Jurkat, Clone E6-1 (cell line): ENCODE measurements around the gene LPCAT4.

Source experiments
- DNase-seq: peaks from one replicate; pipeline ENCODE4 v3.0.0-alpha.2; 2011; ENCODE audit warnings: low read depth, low spot score
- H3K4me3 ChIP-seq: 2 replicates; pipeline ENCODE4 v1.5.1; 2011; ENCODE audit warnings: mild to moderate bottlenecking, low read length, control low read depth, moderate library complexity

LPCAT4 gene

DNA sequence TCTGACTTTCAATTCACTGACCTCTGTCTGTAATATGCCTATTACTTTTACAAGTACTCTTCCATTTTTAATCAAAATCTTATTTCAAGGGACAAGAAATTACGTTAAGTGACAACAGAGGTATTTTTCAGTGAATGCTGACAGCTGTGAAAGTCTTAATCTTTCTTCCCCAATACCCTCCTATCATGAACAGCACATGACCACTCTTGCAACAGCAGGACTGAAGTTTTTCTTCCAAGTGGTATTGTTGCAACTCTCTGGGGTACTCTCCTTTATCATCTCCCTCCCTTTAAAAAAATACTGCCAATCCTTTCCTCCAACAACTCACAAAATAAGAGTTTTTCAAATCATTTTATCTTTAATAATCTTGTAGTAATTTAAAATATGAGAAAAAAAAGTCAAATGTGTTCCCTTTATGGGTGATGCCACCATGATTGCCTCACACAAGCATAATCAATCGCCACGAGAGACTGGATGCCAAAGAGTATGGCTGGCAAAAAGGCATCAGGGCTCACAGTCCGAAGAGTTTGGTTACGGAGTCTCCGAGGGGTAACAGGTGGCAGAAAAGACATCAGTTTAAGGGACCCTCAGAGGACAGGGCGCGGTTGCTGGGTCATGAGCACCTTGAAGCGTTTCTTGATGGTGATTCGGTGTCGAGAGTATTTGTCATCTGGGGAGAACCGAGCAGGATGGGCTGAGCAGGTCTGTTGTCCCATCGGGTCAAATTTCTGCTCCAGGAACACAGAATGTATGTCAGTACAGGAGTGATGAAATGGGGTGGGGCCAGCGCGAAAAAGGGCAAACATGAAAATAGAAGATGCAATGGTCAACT is 25.4 kb downstream of the LPCAT4 start:
- peak overlapping the region; percentile 99 for H3K4me3 ChIP-seq
- no peak for DNase-seq

DNA sequence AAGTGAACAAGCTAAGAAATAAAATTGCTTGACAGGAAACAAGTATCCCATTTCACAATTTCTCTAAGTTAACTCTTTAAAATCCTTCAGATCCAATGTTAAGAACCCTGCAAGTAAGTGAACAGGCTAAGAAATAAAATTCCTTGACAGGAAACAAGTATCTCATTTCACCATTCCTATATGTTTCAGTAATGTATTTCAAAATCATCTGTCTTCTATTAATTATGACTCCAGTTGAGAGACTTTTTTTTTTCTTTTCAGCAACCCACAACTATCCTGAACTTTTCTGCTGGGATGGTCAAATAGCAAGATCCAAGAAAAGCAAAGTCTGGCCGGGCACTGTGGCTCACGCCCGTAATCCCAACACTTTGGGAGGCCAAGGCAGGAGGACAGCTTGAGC is 27.1 kb downstream of the LPCAT4 start:
- H3K4me3 ChIP-seq: no peak overlapping the region
- DNase-seq: no peak

DNA sequence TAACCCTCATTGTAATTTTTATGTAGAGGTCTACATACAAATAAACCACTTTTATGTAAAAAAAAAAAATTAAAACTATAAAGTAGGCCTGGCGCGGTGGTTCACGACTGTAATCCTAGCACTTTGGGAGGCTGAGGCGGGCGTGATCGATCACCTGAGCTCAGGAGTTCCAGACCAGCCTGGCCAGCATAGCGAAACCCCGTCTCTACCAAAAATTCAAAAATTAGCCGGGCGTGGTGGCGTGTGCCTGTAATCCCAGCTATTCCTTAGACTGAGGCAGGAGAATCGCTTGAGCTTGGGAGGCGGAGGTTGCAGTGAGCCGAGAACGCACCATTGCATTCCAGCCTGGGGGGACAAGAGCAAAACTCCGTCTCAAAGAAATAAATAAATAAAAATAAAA is 28.6 kb downstream of the LPCAT4 start:
- no peak for DNase-seq
- peak overlapping the region; percentile 76 for H3K4me3 ChIP-seq

DNA sequence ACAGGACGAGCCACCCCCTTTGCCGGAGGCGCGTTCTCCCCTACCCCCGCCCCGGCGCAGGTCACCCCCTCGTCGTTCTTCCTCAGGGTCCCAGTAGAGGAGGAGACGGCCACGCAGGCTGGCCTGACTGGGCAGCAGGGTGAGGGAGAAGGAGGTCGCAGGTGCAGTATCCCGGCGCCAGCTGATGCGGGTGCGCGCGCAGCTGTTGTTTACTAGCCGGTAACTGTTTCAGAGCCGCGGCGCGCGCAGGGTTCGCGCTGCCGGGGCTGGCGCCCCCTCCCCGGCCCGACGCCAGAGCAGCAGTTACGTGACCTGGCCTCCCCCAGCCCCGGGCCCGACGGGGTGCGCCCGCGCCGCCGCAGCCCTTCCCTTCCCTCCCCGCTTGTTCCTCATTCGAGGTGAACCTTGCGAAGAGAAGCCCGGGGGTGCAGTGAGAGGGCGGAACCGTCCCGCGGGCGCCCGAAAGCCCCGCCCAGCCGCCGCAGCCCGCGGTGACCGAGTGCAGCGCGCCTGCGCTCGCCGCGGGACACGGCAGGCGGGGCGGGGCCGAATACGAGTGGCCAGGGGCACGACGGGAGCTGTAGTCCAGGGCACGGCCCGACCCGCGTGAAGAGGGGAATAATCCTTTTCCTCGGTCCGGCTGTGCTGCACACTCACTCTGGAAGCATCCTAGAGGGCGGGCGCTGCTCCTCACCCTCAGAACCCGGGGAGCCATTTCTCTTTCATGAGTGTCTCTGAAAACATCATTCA is 29.3 kb downstream of the LPCAT4 start, which contains the start of gene SLC12A6:
Gene SLC12A6, minus strand, starts transcription at position 225 of the 750 bp plus-strand sequence. CDS start 1,101 bp downstream, outside the sequence.
- peak within 1 kb of the TSS; percentile 76 for H3K4me3 ChIP-seq
- DNase-seq: peak; percentile 54

DNA sequence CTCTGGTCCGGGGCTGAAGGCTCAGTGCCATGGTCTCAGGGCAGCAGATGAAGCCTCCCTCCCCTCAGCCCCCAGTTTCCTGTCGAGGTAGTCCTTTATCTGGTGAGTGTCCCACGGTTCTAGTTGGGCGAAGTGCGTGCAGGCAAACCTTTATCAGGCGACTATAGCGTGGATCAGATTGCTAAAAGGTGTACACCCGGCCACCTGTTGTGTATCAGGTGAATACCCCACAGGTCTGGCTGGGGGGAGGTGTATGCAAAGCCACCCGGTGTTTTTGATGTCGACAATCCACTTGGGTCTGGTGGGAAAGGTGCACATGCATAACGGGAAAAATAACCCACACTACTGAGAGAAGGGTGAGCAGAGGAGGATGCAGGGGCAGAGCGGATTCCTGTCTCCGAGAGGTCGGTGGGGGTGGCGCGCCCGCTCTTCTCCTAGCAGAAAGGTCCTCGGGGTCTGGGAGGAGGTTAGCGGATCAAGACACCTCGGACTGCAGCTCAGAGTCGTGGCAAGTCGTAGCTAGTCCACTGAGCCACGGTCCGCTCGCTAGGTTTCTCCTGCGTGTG is 29.9 kb downstream of the LPCAT4 start:
- no peak for DNase-seq
- H3K4me3 ChIP-seq: peak overlapping the region; percentile 76

DNA sequence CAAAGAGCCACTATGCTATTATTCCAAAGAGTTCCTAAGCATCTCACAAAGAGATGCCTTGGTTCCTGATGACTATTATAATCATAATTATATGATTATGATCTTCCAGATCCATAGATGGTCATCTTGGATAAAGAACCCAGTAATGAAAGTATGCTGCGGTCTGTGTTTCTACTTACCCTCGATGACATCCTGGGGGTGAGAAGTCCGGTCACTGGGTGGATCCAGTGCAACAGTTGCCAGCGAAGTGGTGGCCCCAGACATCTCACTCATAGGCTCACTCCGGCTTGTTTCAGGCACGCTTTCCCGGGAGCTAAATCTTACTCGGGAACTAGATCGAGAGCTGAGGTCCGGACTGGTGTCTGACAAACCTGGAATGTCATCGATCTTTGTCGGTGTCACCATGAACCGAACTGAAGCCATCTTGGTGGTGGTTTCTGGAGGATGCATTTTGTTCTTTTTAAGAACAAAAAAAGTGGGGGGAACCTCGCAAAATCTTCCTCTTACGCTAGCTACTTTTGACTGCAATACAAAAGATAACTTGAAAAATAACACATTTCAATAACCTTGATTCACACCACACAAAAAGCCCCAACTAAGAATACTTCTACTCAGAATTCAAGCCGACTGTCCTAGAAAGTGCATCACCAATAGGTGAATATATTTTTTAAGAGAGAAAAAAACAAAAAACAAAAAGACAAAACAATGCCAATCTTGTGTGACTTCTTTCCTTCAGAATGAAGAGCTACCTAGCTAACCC is 30.6 kb downstream of the LPCAT4 start:
- no peak overlapping the region for H3K4me3 ChIP-seq

DNA sequence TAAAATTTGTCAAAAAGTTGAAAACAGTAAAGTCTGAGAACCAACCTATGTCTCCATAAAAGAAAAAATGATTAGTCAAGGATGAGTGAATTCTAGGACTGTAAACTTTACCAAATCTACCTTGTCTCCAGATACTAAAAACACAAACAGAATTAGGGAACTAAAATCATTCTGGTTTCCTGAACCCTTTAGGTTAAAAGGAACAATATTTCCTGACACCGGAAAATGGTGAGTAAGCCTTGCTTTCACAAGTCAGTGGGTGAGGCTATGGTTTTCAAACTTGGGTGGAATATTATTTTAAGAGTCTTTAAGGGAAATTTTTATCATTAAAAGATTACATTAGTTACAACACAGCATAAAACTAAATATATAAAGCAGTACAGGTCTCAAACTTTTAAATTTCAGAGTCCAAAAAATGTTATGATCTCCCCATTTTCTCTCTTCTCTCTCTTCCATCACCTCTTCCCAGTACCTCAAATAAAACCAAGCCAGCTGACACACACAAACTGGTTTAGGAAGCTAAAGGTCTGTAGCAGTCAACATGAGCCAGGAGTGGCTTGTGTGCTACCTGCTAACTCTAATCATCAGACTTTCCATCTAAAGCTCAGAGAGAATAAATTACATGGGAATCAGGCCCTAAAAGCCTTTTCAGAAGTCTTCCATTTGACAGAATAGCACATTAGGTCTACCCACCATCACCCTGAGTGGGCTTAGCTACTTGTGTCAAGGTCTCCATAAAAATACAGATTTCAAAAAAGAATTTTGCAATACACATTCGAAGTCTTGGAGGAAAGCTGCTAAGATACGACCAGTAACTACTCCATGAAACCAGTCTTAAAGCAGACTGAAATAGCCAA is 31.6 kb downstream of the LPCAT4 start:
- no peak for DNase-seq
- H3K4me3 ChIP-seq: no peak overlapping the region

More for the DNA sequence above, 30.6 kb downstream of the LPCAT4 start:
- no peak for DNase-seq

DNA sequence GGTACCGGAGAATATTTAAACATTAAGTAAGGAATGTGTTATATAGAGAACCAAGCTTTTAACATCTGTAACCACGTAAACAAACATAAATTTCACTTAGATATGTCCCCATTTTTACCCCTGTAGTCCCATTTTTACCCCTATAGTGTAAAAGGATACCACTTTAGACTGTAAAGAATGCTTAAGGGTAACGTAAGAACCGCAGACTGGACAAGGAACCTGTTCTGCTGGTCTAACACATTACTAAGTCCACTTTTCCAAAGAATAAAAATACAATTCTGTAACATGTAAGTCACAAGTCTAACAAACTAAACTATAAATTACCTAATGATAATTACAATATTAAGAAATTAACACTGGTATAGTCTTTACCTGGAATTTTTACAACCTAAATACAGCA is 32.3 kb downstream of the LPCAT4 start:
- no peak overlapping the region for H3K4me3 ChIP-seq

DNA sequence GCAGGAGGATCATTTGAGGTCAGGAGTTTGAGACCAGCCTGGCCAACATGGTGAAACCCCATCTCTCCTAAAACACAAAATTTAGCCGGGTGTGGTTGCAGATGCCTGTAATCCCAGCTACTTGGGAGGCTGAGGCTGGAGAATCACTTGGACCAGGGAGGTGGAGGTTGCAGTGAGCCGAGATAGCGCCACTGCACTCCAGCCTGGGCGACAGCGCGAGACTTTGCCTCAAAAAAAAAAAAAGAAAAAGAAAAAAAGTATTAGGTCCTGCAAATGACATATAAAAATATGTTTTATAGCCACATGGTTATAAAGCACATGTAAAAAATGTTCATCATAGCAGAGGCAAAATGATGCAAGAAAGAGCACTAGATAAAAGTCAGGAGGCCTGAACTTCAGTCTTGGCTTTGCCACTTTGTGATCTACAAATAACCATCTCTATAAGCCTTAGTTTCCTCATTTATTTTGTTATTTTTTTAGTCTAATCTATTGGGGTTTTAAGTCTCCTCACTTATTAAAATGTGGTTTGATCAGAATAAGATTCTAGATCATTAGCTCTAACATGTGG is 34.4 kb downstream of the LPCAT4 start:
- no peak for DNase-seq
- no peak overlapping the region for H3K4me3 ChIP-seq

More for the DNA sequence above, 32.3 kb downstream of the LPCAT4 start:
- no peak for DNase-seq

DNA sequence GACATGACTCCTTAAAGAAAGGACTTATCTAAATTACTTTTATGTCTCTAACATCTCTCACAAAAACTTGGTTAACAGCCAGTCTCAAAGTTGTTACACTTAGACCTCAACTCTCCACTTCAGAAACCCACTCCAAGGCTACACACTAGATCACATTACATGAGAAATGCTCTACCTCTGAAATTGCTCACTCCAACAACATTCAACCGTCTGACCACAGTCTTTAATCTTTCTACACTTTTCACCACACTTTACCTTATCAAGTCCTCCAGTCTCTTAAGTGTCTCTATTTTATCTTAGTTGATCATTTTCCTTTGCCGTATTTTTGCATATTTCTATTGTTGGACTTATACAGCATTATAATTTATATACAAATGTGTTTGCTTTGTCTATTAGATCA is 35.2 kb downstream of the LPCAT4 start:
- H3K4me3 ChIP-seq: no peak overlapping the region
- peak; percentile 89 for DNase-seq

DNA sequence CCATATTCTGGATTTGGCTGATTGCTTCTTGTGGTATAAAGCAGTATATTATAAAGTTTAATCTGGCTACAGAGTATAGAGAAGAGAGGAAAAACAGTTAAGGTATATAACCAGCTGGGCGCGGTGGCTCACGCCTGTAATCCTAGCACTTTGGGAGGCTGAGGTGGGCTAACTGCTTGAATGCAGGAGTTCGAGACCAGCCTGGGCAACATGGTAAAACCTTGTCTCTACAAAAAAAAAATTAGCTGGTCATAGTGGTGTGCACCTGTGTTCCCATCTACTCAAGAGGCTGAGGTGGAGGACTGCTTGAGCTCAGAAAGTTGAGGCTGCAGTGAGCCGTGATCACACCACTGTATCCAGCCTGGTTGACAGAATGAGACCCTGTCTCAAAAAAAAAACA is 36.7 kb downstream of the LPCAT4 start:
- no peak overlapping the region for H3K4me3 ChIP-seq
- no peak for DNase-seq

DNA sequence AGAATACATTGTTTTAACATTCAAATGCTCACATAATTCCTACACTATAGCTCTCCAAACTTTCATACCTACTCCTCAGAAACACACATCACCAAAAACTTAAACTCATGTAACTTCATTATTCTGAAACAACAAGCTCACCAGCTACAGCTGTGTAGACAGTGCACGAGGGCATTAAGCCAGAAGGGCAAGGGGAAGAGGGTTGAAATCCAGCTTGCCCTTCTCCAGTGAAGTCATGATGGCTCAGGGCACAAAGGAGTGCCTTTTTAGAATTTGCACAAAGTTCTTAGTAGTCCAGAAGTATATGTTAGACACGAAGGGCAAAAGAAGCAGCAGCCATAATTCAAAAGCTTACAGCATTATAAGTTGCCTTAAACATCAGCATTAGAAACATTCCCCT is 38.0 kb downstream of the LPCAT4 start:
- DNase-seq: no peak
- no peak overlapping the region for H3K4me3 ChIP-seq

DNA sequence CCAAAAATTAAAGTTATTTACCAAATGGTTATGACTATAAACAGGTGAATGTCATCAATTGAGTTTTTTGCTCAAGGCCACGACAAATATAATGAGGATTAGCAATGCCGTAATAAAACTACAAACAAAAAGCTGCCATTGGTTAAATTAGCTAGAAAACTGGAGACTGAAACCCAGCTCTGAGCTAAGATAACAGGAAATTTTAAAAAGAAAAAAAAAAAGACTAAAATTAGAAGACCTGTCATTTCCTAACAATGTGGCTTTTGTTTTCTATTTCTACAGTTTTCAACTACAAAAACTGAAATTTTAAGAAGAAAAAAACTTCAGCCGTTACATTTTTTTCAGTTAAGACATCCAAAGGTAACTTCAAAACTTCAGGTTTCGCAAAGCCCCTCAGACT is 39.1 kb downstream of the LPCAT4 start:
- H3K4me3 ChIP-seq: no peak overlapping the region
- no peak for DNase-seq

DNA sequence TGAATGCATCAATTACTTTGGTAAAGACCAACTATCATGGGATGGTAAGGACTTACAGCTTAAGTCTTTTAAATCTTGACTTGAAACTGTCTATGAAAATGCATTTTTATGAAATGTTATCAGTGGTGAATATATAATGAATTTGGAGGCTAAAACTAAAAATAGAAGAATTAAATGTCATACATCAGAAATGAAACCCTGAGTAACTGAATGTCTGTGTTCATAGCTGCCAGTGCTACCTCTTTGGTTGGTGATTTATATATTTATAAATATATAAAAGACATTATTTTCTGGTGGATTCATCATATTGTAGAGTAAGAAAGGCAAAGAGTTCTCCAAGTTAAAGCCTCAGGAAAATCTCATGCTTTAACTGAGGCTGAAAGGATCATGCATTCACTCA is 41.6 kb downstream of the LPCAT4 start:
- H3K4me3 ChIP-seq: no peak overlapping the region
- no peak for DNase-seq

DNA sequence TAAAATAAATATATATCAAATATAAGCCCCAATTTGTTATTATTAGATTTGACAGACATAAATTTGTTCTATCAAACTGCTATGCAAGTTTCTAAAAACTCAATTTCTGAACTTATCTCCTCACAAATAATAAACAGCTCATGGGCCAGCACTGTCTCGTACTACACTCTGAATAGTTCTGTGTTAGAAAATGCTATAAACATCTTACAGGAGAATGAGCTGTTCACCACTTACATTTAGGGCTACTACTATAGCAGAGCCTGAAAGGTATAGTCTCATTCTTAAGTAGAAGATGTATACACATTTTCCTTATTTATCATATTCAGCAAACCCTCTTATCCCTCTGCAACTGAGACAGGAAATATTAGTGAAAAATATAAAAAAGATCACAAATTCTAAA is 42.1 kb downstream of the LPCAT4 start:
- no peak for DNase-seq
- H3K4me3 ChIP-seq: no peak overlapping the region

DNA sequence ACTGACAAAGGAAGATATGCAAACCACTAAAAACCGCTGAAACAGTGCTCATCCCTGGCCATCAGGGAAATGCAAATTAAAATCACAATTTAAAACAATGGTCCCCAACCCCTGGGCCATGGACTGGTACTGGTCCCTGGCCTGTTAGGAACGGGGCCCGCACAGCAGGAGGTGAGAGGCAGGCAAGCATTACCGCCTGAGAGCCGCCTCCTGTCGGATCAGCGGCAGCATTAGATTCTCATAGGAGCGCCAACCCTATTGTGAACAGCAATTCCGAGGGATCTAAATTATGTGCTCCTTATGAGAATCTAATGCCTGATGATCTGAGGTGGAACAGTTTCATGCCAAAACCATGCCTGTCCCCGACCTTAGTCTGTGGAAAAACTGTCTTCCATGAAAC is 43.8 kb downstream of the LPCAT4 start:
- DNase-seq: no peak
- no peak overlapping the region for H3K4me3 ChIP-seq

DNA sequence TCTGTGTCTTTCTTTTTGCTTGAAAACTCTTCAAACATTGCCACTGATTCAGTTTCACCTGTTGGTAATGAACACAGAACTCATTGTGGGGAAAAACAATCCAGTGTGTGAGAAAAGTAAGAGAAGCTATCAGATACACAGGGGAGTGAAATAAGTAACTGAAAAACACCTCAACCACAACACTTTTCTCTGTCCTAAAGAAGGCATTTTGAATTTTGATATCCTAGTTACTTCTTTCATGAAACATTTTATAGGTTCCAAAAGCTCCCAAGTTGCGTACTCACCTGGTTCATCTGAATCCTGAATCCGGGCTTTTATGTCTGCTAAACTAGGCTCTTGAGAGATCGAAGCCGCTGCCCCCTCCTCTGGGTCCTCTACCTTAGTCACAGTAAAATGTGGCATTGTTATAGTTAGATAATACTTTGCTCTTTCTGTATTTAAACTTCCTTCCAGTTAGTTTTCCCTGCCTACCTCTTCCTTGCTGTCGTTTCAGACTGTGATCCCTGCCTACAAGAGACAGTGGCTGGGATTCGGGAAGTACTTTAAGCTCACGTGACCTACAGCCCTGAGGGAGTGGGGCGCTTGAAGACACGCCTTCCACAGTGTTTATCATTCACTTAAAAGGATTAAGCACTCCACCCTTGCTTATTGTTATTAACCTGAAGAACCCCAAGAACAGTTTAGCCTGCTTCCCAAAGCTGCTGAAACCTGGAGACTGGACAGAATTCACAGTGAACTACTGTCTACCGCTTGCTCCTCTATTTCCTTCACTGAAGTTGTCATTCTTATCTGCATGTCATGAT is 48.5 kb downstream of the LPCAT4 start:
- DNase-seq: no peak
- H3K4me3 ChIP-seq: no peak overlapping the region
